ENCODE results near the gene JUN. TPM values are rescaled to one million over a fixed set of nuclear protein-coding genes. Genes with fewer than 3 reads are reported as not detected.

The JUN gene
- total RNA-seq, 6 donors from 2014 or later: 142 to 400 (median 236) TPM

GRCh38 chr1:58773406-58773840, 10.4 kb downstream of the JUN start:
- 2 to 7% methylated on average over 3 of the region's 3 CpGs for WGBS, 2 donors
- TF ChIP-seq POLR2A (IDR thresholded peaks at IDR 0.05) (peak in 1 of 4 donors; percentile 20), CTCF (IDR thresholded peaks at IDR 0.05) (no peak)
- Histone ChIP-seq H3K27me3 (no peaks in the 10 kb centered on the region), H3K36me3 (no peaks in the 10 kb centered on the region), H3K9me3 (no peaks in the 10 kb centered on the region), H3K4me3 (no peak overlapping the region), H3K4me1 (peaks cover 9 to 17% (median 12%) of the 10 kb centered on the region in 4 donors), H3K27ac (peak overlapping the region; percentile 28 to 68 (median 34))
- DNase-seq: peak in 1 of 2 donors; percentile 58
- ATAC-seq (ENCODE audit: low FRiP score in 2 of 2): peak; percentile 33 to 50

- no peaks in the 10 kb centered on the region for H3K27me3 ChIP-seq
- DNase-seq: no peak
- H3K9me3 ChIP-seq: no peaks in the 10 kb centered on the region
- TF ChIP-seq CTCF (IDR thresholded peaks at IDR 0.05) (no peak), EP300 (IDR thresholded peaks at IDR 0.05) (no peak), POLR2A (IDR thresholded peaks at IDR 0.05) (no peak), POLR2AphosphoS5 (IDR thresholded peaks at IDR 0.05) (no peak)
- WGBS, 2 donors: 82 to 84% methylated on average over 9 of the region's 9 CpGs
- no peaks in the 10 kb centered on the region for H3K36me3 ChIP-seq
- H3K4me3 ChIP-seq: no peak overlapping the region
- no peak for ATAC-seq (ENCODE audit: low FRiP score in 2 of 2)
- no peak overlapping the region for H3K27ac ChIP-seq
- peaks cover 11 to 19% (median 14%) of the 10 kb centered on the region in 4 donors for H3K4me1 ChIP-seq
These were observed 14.0 kb downstream of the JUN start for GRCh38 chr1:58769809-58770320.

- DNase-seq: peak in 1 of 2 donors; percentile 72
- no peak overlapping the region for H3K27ac ChIP-seq
- peak in 1 of 2 donors; percentile 70 for ATAC-seq (ENCODE audit: low FRiP score in 2 of 2)
- no peaks in the 10 kb centered on the region for H3K27me3 ChIP-seq
- H3K9me3 ChIP-seq: no peaks in the 10 kb centered on the region
- H3K4me1 ChIP-seq: peaks cover 17 to 26% (median 20%) of the 10 kb centered on the region in 4 donors
- TF ChIP-seq EP300 (IDR thresholded peaks at IDR 0.05) (no peak), CTCF (IDR thresholded peaks at IDR 0.05) (peak; percentile 47 to 77 (median 63)), POLR2AphosphoS5 (IDR thresholded peaks at IDR 0.05) (no peak), POLR2A (IDR thresholded peaks at IDR 0.05) (no peak)
- no peaks in the 10 kb centered on the region for H3K36me3 ChIP-seq
- 35 to 39% methylated on average over 19 to 22 of the region's 22 CpGs for WGBS, 2 donors
- no peak overlapping the region for H3K4me3 ChIP-seq
These were observed 14.7 kb downstream of the JUN start for GRCh38 chr1:58768971-58769808.

GRCh38 chr1:58768191-58768731, 15.6 kb downstream of the JUN start:
- TF ChIP-seq POLR2AphosphoS5 (IDR thresholded peaks at IDR 0.05) (no peak), CTCF (IDR thresholded peaks at IDR 0.05) (no peak), POLR2A (IDR thresholded peaks at IDR 0.05) (no peak), EP300 (IDR thresholded peaks at IDR 0.05) (no peak)
- DNase-seq (no peak), ATAC-seq (ENCODE audit: low FRiP score in 2 of 2) (no peak)
- Histone ChIP-seq H3K4me3 (no peak overlapping the region), H3K27ac (no peak overlapping the region), H3K9me3 (no peaks in the 10 kb centered on the region), H3K4me1 (peaks cover 10 to 26% (median 20%) of the 10 kb centered on the region in 4 donors), H3K27me3 (no peaks in the 10 kb centered on the region), H3K36me3 (no peaks in the 10 kb centered on the region)
- 90 to 92% methylated on average over 5 of the region's 5 CpGs for WGBS, 2 donors
